Fibroblast of the aortic adventitia (primary cell): ENCODE data around the gene UBE2O. TPM values are rescaled to one million over a fixed set of nuclear protein-coding genes. Genes with fewer than 3 reads are reported as not detected.

Experiments
- DNase-seq: peaks from one replicate; pipeline ENCODE4 v3.0.0-alpha.2; 2010; ENCODE audit warnings: low read depth
- H3K4me3 ChIP-seq: 2 replicates; pipeline ENCODE4 v1.5.1; 2011; ENCODE audit warnings: low read depth, mild to moderate bottlenecking, control low read depth, low read length, moderate library complexity
- CTCF ChIP-seq: IDR thresholded peaks from 2 replicates; pipeline ENCODE4 v1.5.1; 2011; ENCODE audit warnings: mild to moderate bottlenecking, low read length, control low read depth, inconsistent platforms; ENCODE audit not compliant: insufficient read depth
- total RNA-seq: library from RNA; depleted of rRNA; stranded (reverse); fragments of >200 nt; gene quantifications from 2 replicates; pipeline ENCODE4 v1.2.3, GENCODE V29; 2012; ENCODE audit warnings: low replicate concordance

Gene UBE2O
- total RNA-seq, 1 donor: 16.3 TPM

GRCh38 chr17:76472258-76472645, 19.3 kb upstream of the UBE2O start:
- TF ChIP-seq CTCF: no peak
- DNase-seq: no peak
- H3K4me3 ChIP-seq: no peak overlapping the region

- no peak for DNase-seq
- H3K4me3 ChIP-seq: no peak overlapping the region
- TF ChIP-seq CTCF: no peak
Observed at GRCh38 chr17:76471498-76472257, 18.7 kb upstream of the UBE2O start.

- no peak overlapping the region for H3K4me3 ChIP-seq
- TF ChIP-seq CTCF: no peak
- no peak for DNase-seq
Observed at GRCh38 chr17:76469991-76470739, 17.2 kb upstream of the UBE2O start.

- no peak for TF ChIP-seq CTCF
- DNase-seq: no peak
- H3K4me3 ChIP-seq: no peak overlapping the region
Observed at GRCh38 chr17:76469076-76469990, 16.4 kb upstream of the UBE2O start.

- H3K4me3 ChIP-seq: no peak overlapping the region
- TF ChIP-seq CTCF: no peak
- no peak for DNase-seq
Observed at GRCh38 chr17:76468634-76469010, 15.7 kb upstream of the UBE2O start.

GRCh38 chr17:76467809-76468633, 15.1 kb upstream of the UBE2O start:
- H3K4me3 ChIP-seq: no peak overlapping the region
- DNase-seq: no peak
- TF ChIP-seq CTCF: no peak
